Measurements from ENCODE around the gene NAA20. TPM values are rescaled to one million over a fixed set of nuclear protein-coding genes. Genes with fewer than 3 reads are reported as not detected.

NAA20 gene
- total RNA-seq (2021; ENCODE audit: unreplicated experiment) (65.6 TPM), Bru-seq, nascent RNA (percentile 88 among the genes with signal in this experiment), BruChase-seq, experiment 1, labeled RNA remaining after a 2-hour chase (percentile 90 among the genes with signal in this experiment), BruChase-seq, experiment 2, labeled RNA remaining after a 6-hour chase (percentile 93 among the genes with signal in this experiment)
- 56.9 TPM for polyA plus RNA-seq (2012; ENCODE audit: insufficient read length)
- long read RNA-seq, transcript NAA20-202 (6 exons, 1,260 nt) = major isoform, 57 of 88 reads
- long read RNA-seq, partial matches to known transcripts = 18 of 88 reads
- long read RNA-seq, other reads (novel, unspliced or antisense) = 10 of 88 reads

DNA sequence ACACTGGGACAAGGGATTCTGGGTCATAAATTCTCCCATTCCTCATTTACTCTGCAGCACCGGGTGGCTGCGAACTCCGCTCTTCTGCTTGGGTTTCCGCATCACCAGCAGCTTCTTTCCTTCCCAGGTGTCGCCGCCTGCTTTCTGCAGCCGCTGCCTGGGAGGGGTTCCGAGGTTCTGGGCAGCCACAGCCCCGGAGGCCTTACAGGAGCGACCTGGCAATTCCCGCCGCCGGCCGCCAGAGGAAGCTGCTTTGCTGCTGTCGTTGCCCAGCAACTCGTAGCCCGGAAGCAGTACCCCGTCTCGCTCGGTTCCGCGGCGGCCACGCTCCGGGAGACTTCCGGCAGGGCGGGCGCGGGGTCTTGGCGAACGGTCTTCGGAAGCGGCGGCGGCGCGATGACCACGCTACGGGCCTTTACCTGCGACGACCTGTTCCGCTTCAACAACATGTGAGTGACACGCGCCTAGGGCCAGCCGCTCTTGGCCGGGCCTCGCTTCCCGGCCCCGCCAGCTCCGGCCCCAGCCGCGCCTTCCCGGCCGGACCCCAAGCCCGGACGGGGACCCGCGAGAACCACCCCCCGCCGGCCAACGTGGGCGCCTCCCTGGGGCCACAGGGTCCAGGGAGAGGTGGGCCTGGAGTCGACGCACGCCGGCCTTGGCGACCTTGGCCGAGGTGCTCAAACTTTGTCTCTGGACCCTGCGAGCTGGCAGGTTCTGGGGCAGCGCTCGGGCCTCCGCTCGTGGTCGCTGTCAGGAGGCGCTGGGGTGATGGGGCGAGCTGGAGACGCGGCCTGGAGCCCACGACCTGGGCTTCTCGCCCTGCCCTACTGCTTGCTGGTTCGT is at the start of gene NAA20:
TSS of gene NAA20 (plus strand) at position 362 of the 843 bp plus-strand sequence. CDS start at position 397, 35 bp downstream.
- Histone ChIP-seq H3K27me3 (ENCODE audit: control insufficient read depth, insufficient read depth, low read length) (no peaks in the 10 kb centered on the region), H3K4me1 (ENCODE audit: control insufficient read depth, insufficient read depth, low read length) (peaks cover 26% of the 10 kb centered on the region), H3K9me3 (ENCODE audit: control insufficient read depth, insufficient read depth, low read depth, low read length) (no peaks in the 10 kb centered on the region), H3K36me3 (ENCODE audit: control insufficient read depth, insufficient read depth, low read length) (no peaks in the 10 kb centered on the region; the same call in 1 of the 2 replicates), H3K4me3 (ENCODE audit: low read depth in 2 of 2, low read length in 2 of 2) (peak within 1 kb of the TSS; percentile 80 to 90), H3K27ac (ENCODE audit: low read length) (peak within 1 kb of the TSS; percentile 88)
- DNase-seq (ENCODE audit: low read depth, low spot score) (peak; percentile 79), ATAC-seq (peak; percentile 99)
- in situ Hi-C loops (cut with HindIII; ENCODE audit: low pct_unique_long_range_greater_than_20kb, low sequenced_read_pairs) (no loop called here), intact Hi-C loops (cut with micrococcal nuclease; ENCODE audit: unreplicated experiment) (no loop called here)
- BruUV-seq (replicated peaks) = no TSS peak
- CTCF ChIA-PET = interaction anchor here (0.6 kb wide), 1 partner anchor 129 kb away, joined by 3 read pairs; no protein-coding TSS in a partner anchor
- TF ChIP-seq, protein P1, sequence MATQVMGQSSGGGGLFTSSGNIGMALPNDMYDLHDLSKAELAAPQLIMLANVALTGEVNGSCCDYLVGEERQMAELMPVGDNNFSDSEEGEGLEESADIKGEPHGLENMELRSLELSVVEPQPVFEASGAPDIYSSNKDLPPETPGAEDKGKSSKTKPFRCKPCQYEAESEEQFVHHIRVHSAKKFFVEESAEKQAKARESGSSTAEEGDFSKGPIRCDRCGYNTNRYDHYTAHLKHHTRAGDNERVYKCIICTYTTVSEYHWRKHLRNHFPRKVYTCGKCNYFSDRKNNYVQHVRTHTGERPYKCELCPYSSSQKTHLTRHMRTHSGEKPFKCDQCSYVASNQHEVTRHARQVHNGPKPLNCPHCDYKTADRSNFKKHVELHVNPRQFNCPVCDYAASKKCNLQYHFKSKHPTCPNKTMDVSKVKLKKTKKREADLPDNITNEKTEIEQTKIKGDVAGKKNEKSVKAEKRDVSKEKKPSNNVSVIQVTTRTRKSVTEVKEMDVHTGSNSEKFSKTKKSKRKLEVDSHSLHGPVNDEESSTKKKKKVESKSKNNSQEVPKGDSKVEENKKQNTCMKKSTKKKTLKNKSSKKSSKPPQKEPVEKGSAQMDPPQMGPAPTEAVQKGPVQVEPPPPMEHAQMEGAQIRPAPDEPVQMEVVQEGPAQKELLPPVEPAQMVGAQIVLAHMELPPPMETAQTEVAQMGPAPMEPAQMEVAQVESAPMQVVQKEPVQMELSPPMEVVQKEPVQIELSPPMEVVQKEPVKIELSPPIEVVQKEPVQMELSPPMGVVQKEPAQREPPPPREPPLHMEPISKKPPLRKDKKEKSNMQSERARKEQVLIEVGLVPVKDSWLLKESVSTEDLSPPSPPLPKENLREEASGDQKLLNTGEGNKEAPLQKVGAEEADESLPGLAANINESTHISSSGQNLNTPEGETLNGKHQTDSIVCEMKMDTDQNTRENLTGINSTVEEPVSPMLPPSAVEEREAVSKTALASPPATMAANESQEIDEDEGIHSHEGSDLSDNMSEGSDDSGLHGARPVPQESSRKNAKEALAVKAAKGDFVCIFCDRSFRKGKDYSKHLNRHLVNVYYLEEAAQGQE (IDR thresholded peaks at IDR 0.05; ENCODE audit: insufficient read depth in 1 of 2, low read depth in 2 of 2, low read length in 1 of 2) = no peak
- TF ChIP-seq, protein P2, sequence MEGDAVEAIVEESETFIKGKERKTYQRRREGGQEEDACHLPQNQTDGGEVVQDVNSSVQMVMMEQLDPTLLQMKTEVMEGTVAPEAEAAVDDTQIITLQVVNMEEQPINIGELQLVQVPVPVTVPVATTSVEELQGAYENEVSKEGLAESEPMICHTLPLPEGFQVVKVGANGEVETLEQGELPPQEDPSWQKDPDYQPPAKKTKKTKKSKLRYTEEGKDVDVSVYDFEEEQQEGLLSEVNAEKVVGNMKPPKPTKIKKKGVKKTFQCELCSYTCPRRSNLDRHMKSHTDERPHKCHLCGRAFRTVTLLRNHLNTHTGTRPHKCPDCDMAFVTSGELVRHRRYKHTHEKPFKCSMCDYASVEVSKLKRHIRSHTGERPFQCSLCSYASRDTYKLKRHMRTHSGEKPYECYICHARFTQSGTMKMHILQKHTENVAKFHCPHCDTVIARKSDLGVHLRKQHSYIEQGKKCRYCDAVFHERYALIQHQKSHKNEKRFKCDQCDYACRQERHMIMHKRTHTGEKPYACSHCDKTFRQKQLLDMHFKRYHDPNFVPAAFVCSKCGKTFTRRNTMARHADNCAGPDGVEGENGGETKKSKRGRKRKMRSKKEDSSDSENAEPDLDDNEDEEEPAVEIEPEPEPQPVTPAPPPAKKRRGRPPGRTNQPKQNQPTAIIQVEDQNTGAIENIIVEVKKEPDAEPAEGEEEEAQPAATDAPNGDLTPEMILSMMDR (IDR thresholded peaks at IDR 0.05) = peak; percentile 86
- TF ChIP-seq TCF7L2 (IDR thresholded peaks at IDR 0.05; ENCODE audit: low read depth, low read length) = no peak
- TF ChIP-seq SIN3A (IDR thresholded peaks at IDR 0.05; ENCODE audit: borderline replicate concordance, insufficient read depth, low read depth, low read length) = peak; percentile 90; the same call in 1 of the 2 replicates
- TF ChIP-seq POLR2AphosphoS5 (IDR thresholded peaks at IDR 0.05; ENCODE audit: low read depth, low read length) = peak; percentile 74
- POLR2A ChIA-PET = no interaction called here

GRCh38 chr20:19967445-19967844 is 49.7 kb upstream of the NAA20 start:
- no peaks in the 10 kb centered on the region for H3K27me3 ChIP-seq (ENCODE audit: control insufficient read depth, insufficient read depth, low read length)
- no peak overlapping the region for H3K27ac ChIP-seq (ENCODE audit: low read length)
- TF ChIP-seq, protein P2 (IDR thresholded peaks at IDR 0.05) = no peak
- TF ChIP-seq SIN3A (IDR thresholded peaks at IDR 0.05; ENCODE audit: borderline replicate concordance, insufficient read depth, low read depth, low read length) (no peak), TCF7L2 (IDR thresholded peaks at IDR 0.05; ENCODE audit: low read depth, low read length) (no peak), POLR2AphosphoS5 (IDR thresholded peaks at IDR 0.05; ENCODE audit: low read depth, low read length) (no peak)
- TF ChIP-seq, protein P1 (IDR thresholded peaks at IDR 0.05; ENCODE audit: insufficient read depth in 1 of 2, low read depth in 2 of 2, low read length in 1 of 2) = no peak
- H3K4me3 ChIP-seq (ENCODE audit: low read depth in 2 of 2, low read length in 2 of 2) = no peak overlapping the region
- intact Hi-C loops (cut with micrococcal nuclease; ENCODE audit: unreplicated experiment) = no loop called here
- CTCF ChIA-PET = no interaction called here
- ATAC-seq (no peak), DNase-seq (ENCODE audit: low read depth, low spot score) (no peak)
- in situ Hi-C loops (cut with HindIII; ENCODE audit: low pct_unique_long_range_greater_than_20kb, low sequenced_read_pairs) = no loop called here
- no peaks in the 10 kb centered on the region for H3K9me3 ChIP-seq (ENCODE audit: control insufficient read depth, insufficient read depth, low read depth, low read length)
- no TSS peak for BruUV-seq (replicated peaks)
- POLR2A ChIA-PET = no interaction called here
- peaks cover 4% of the 10 kb centered on the region for H3K4me1 ChIP-seq (ENCODE audit: control insufficient read depth, insufficient read depth, low read length)
- no peaks in the 10 kb centered on the region for H3K36me3 ChIP-seq (ENCODE audit: control insufficient read depth, insufficient read depth, low read length)
